Astrocyte (in vitro differentiated cells and primary cell): ENCODE measurements around the gene IQSEC3.

Source experiments
- CTCF ChIP-seq: IDR thresholded peaks from 2 replicates; pipeline ENCODE4 v1.5.1; 2011; ENCODE audit warnings: low read depth, mild to moderate bottlenecking, inconsistent platforms, low read length, moderate library complexity; ENCODE audit not compliant: insufficient read depth
- EZH2 ChIP-seq: IDR thresholded peaks from 2 replicates; pipeline ENCODE4 v1.6.1; 2012; ENCODE audit warnings: mild to moderate bottlenecking, low read length, inconsistent platforms; ENCODE audit not compliant: insufficient read depth

DNA sequence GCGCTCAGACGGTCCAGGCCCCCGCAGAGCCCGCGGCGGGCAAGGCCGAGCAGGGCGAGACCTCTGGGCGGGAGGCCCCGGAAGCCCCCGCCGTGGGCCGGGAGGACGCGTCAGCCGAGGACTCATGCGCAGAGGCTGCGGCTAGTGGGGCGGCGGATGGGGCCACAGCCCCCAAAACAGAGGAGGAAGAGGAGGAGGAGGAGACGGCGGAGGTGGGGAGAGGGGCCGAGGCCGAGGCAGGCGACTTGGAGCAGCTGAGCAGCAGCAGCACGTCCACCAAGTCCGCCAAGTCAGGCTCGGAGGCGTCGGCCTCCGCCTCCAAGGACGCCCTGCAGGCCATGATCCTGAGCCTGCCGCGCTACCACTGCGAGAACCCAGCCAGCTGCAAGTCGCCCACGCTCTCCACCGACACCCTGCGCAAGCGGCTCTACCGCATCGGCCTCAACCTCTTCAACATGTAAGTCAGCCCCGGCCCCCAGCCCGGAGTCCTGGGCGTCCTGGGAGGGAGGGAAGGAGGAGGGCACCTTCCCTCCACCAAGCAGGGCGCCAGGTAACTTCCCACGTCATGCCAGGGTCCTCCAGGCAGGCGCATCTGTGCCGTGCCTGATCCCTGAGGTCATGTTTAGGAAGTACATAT lies 72.4 kb downstream of the IQSEC3 start:
- TF ChIP-seq CTCF (no peak), EZH2 (peak; percentile 56)
